Liver (tissue), 9 donors: ENCODE measurements around the gene PPP3CA. TPM values are rescaled to one million over a fixed set of nuclear protein-coding genes. Genes with fewer than 3 reads are reported as not detected.

Source experiments
- DNase-seq: peaks from one replicate; pipeline ENCODE4 v3.0.0-alpha.2; 2017; ENCODE audit warnings: low spot score
- H3K27ac ChIP-seq, 2 donors: one replicate each; pipeline ENCODE4 v1.7.0; 2013; ENCODE audit warnings: inconsistent platforms in 2 of 2, low read length in 2 of 2, control low read depth in 1 of 2, low read depth in 1 of 2, mild to moderate bottlenecking in 1 of 2
- H3K27me3 ChIP-seq, 4 donors: one replicate each; pipeline versions ENCODE4 v1.6.1 to v1.7.0; 2013; ENCODE audit warnings: low read length in 3 of 4, inconsistent platforms in 1 of 4, mild to moderate bottlenecking in 1 of 4, moderate library complexity in 1 of 4; ENCODE audit not compliant: control insufficient read depth in 4 of 4, insufficient read depth in 4 of 4
- H3K36me3 ChIP-seq, 4 donors: one replicate each; pipeline versions ENCODE4 v1.6.1 to v1.7.0; 2013; ENCODE audit warnings: low read length in 3 of 4, mild to moderate bottlenecking in 3 of 4, low read depth in 1 of 4, moderate library complexity in 1 of 4; ENCODE audit not compliant: control insufficient read depth in 4 of 4, insufficient read depth in 3 of 4
- H3K4me1 ChIP-seq, 4 donors: one replicate each; pipeline versions ENCODE4 v1.6.1 to v1.7.0; 2013; ENCODE audit warnings: low read length in 3 of 4, mild to moderate bottlenecking in 3 of 4, moderate library complexity in 1 of 4; ENCODE audit not compliant: control insufficient read depth in 4 of 4, insufficient read depth in 4 of 4
- H3K4me3 ChIP-seq, 3 donors: one replicate each; pipeline versions ENCODE4 v1.6.1 to v1.7.0; 2013; ENCODE audit warnings: low read length in 3 of 3, control low read depth in 1 of 3, low read depth in 1 of 3, mild to moderate bottlenecking in 1 of 3
- H3K9ac ChIP-seq, 2 donors: one replicate each; pipeline ENCODE4 v1.7.0; 2013; ENCODE audit warnings: low read length in 2 of 2, mild to moderate bottlenecking in 2 of 2, moderate library complexity in 2 of 2, control low read depth in 1 of 2, low read depth in 1 of 2
- H3K9me3 ChIP-seq, 4 donors: one replicate each; pipeline versions ENCODE4 v1.6.1 to v1.7.0; 2013; ENCODE audit warnings: low read length in 3 of 4; ENCODE audit not compliant: control insufficient read depth in 4 of 4
- ATF3 ChIP-seq: IDR thresholded peaks from 2 replicates; pipeline ENCODE4 v1.6.1; 2016; ENCODE audit warnings: antibody characterized with exemption
- CTCF ChIP-seq: fragments of 150-350 bp; IDR thresholded peaks from 2 replicates; pipeline ENCODE4 v1.5.1; 2017; ENCODE audit warnings: improper control_type of control experiment, low read depth, low read length; ENCODE audit not compliant: missing input control
- EGR1 ChIP-seq, 2 donors: IDR thresholded peaks; 2 replicates each; pipeline ENCODE4 v1.6.1; 2016 to 2018; ENCODE audit warnings: antibody characterized with exemption in 2 of 2, low read depth in 2 of 2
- FOXA1 ChIP-seq: IDR thresholded peaks from 2 replicates; pipeline ENCODE4 v1.6.1; 2016; ENCODE audit warnings: antibody characterized with exemption
- FOXA2 ChIP-seq: IDR thresholded peaks from 2 replicates; pipeline ENCODE4 v1.6.1; 2016; ENCODE audit warnings: antibody characterized with exemption
- GABPA ChIP-seq, 2 donors: IDR thresholded peaks in 1 of 2; conservative IDR thresholded peaks in 1 of 2; 2 replicates each; pipeline ENCODE4 v1.6.1; 2016; ENCODE audit warnings: antibody characterized with exemption in 2 of 2, mild to moderate bottlenecking in 1 of 2, moderate library complexity in 1 of 2
- HNF4A ChIP-seq, 2 donors: conservative IDR thresholded peaks; 2 replicates each; pipeline ENCODE4 v1.6.1; 2016; ENCODE audit warnings: antibody characterized with exemption in 2 of 2, mild to moderate bottlenecking in 2 of 2
- HNF4G ChIP-seq: IDR thresholded peaks from 2 replicates; pipeline ENCODE4 v1.6.1; 2016; ENCODE audit warnings: antibody characterized with exemption
- JUND ChIP-seq, 2 donors: IDR thresholded peaks; 2 replicates each; pipeline ENCODE4 v1.6.1; 2016; ENCODE audit warnings: antibody characterized with exemption in 2 of 2
- MAX ChIP-seq: IDR thresholded peaks from 2 replicates; pipeline ENCODE4 v1.6.1; 2016; ENCODE audit warnings: antibody characterized with exemption
- NR2F2 ChIP-seq: IDR thresholded peaks from 2 replicates; pipeline ENCODE4 v1.6.1; 2016; ENCODE audit warnings: antibody characterized with exemption
- RAD21 ChIP-seq, 2 donors: IDR thresholded peaks; 2 replicates each; pipeline ENCODE4 v1.6.1; 2016; ENCODE audit warnings: antibody characterized with exemption in 2 of 2, mild to moderate bottlenecking in 2 of 2
- REST ChIP-seq: IDR thresholded peaks from 2 replicates; pipeline ENCODE4 v1.6.1; 2016; ENCODE audit warnings: antibody characterized with exemption, mild to moderate bottlenecking
- RXRA ChIP-seq, 2 donors: IDR thresholded peaks; 2 replicates each; pipeline ENCODE4 v1.6.1; 2017 to 2018; ENCODE audit warnings: antibody characterized with exemption in 2 of 2, mild to moderate bottlenecking in 1 of 2
- SP1 ChIP-seq: IDR thresholded peaks from 2 replicates; pipeline ENCODE4 v1.6.1; 2018; ENCODE audit warnings: antibody characterized with exemption, mild to moderate bottlenecking
- TAF1 ChIP-seq: conservative IDR thresholded peaks from 2 replicates; pipeline ENCODE4 v1.6.1; 2016; ENCODE audit warnings: antibody characterized with exemption, mild to moderate bottlenecking
- YY1 ChIP-seq: IDR thresholded peaks from 2 replicates; pipeline ENCODE4 v1.6.1; 2016; ENCODE audit warnings: antibody characterized with exemption, mild to moderate bottlenecking
- ZBTB33 ChIP-seq: IDR thresholded peaks from 2 replicates; pipeline ENCODE4 v1.6.1; 2016; ENCODE audit warnings: antibody characterized with exemption
- WGBS: extraction: QIAGEN DNeasy Blood & Tissue Kit; methylation state at CpG from one replicate; pipeline ENCODE4 v1.1.7; 2013; 5-methylcytosine and 5-hydroxymethylcytosine counted together
- polyA plus RNA-seq, 2 donors: library from polyadenylated mRNA; stranded (reverse) in 1 of 2; unstranded in 1 of 2; fragments of 200-250 nt in 1 of 2; fragments of >200 nt in 1 of 2; fragmentation: Nextera tagmentation in 1 of 2; extraction: Ambion mirVana in 1 of 2; gene quantifications; one replicate each; pipeline versions ENCODE4 v1.2.1 to v1.2.3, GENCODE V29; 2013 to 2015
- total RNA-seq, 2 donors: library from RNA; depleted of rRNA; stranded (reverse); fragments of >200 nt; gene quantifications; one replicate each; pipeline ENCODE4 v1.2.3, GENCODE V29; 2014
- donor health status: healthy.
- donor health status: healthy.
- donor health status: healthy.
- donor health status: healthy.
- donor health status: healthy.

The PPP3CA gene
- total and polyA plus RNA-seq, 4 donors, result 3.6 to 18.2 (median 14.2) TPM

- no peaks in the 10 kb centered on the region for H3K27me3 ChIP-seq
- no peak overlapping the region for H3K27ac ChIP-seq
- no peaks in the 10 kb centered on the region for H3K36me3 ChIP-seq
- H3K9me3 ChIP-seq, result peaks cover 0 to 5% (median 0%) of the 10 kb centered on the region in 4 donors
- peaks cover 0 to 5% (median 3%) of the 10 kb centered on the region in 4 donors for H3K4me1 ChIP-seq
- TF ChIP-seq NR2F2, result no peak
- no peak for TF ChIP-seq SP1
- no peak for TF ChIP-seq YY1
- TF ChIP-seq HNF4G, result no peak
- TF ChIP-seq FOXA1, result no peak
- TF ChIP-seq CTCF, result no peak
- no peak for TF ChIP-seq TAF1
- TF ChIP-seq FOXA2, result no peak
- TF ChIP-seq REST, result no peak
- no peak for TF ChIP-seq JUND (IDR thresholded peaks at IDR 0.05)
- no peak for TF ChIP-seq RAD21 (IDR thresholded peaks at IDR 0.05)
- TF ChIP-seq RXRA (IDR thresholded peaks at IDR 0.05), result no peak
- TF ChIP-seq GABPA (IDR thresholded peaks at IDR 0.05 in 1 of 2, conservative IDR thresholded peaks at IDR 0.05 in 1 of 2), result no peak
- TF ChIP-seq ATF3, result no peak
- no peak for TF ChIP-seq MAX
- no peak for TF ChIP-seq EGR1 (IDR thresholded peaks at IDR 0.05; ENCODE audit: low read depth in 2 of 2)
- TF ChIP-seq ZBTB33, result no peak
- TF ChIP-seq HNF4A (conservative IDR thresholded peaks at IDR 0.05), result no peak
- 94% methylated on average over 3 of the region's 3 CpGs for WGBS
- DNase-seq, result no peak
- H3K9ac ChIP-seq, result no peak overlapping the region
- no peak overlapping the region for H3K4me3 ChIP-seq
Measured at GRCh38 chr4:101315786-101316185, 31.5 kb downstream of the PPP3CA start.
